Pericardium fibroblast (primary cell): Measurements from ENCODE around the gene PRR20B. TPM values are rescaled to one million over a fixed set of nuclear protein-coding genes. Genes with fewer than 3 reads are reported as not detected.

Source experiments
- total RNA-seq: library from RNA; depleted of rRNA; stranded (reverse); fragments of >200 nt; gene quantifications from 2 replicates; pipeline ENCODE4 v1.2.3, GENCODE V29; 2015

Gene PRR20B
- total RNA-seq: not detected in 2 replicates

GRCh38 chr13:57147188-57147587, at the start of gene PRR20B:
PRR20B (plus strand) TSS chr13:57147488; CDS start chr13:57147875, 387 bp downstream.

DNA sequence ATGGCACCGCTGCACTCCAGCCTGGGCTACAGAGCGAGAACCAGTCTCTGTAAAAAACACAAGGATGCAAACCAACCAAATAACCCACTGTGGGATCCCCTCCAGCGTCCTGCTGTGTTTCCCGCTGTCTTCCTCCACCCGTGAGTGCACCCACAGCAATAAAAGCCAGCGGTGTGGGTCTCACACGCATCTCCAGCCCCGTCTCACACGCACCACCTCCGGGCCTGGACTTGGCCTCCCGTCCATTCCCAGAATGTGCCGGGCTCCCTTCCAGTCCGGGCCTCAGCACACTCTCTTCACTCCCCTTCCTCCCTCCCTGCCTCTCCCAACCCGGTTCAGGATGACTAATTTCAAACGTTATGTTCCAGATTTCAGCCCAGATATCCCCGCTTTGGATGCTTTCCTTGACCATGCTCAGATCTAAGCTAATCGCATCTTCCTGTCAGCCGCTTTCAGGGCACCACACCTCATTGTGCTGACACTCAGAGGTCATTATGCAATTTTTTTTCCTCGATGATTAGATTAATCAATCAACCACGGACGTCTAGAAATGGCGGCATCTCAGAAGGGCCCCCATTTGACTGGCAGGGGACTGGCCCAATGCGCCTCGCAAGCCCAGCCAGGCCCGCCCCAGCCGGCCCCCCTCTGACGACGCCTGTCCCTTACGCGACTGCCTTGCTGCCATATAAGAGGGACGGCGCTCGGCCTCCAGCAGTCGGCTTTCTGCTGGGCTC, 6.9 kb upstream of the PRR20B start, which contains the start of gene PRR20A:
PRR20A (plus strand) TSS at position 684 of the 734 bp plus-strand sequence. CDS start 387 bp downstream, outside the sequence.

DNA sequence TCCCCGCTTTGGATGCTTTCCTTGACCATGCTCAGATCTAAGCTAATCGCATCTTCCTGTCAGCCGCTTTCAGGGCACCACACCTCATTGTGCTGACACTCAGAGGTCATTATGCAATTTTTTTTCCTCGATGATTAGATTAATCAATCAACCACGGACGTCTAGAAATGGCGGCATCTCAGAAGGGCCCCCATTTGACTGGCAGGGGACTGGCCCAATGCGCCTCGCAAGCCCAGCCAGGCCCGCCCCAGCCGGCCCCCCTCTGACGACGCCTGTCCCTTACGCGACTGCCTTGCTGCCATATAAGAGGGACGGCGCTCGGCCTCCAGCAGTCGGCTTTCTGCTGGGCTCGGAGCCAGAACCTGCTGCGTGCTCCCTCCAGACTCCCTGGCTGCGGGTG, 6.5 kb downstream of the PRR20B start, which contains the start of gene PRR20C:
PRR20C (plus strand) TSS at position 301 of the 400 bp plus-strand sequence. CDS start 387 bp downstream, outside the sequence.

DNA sequence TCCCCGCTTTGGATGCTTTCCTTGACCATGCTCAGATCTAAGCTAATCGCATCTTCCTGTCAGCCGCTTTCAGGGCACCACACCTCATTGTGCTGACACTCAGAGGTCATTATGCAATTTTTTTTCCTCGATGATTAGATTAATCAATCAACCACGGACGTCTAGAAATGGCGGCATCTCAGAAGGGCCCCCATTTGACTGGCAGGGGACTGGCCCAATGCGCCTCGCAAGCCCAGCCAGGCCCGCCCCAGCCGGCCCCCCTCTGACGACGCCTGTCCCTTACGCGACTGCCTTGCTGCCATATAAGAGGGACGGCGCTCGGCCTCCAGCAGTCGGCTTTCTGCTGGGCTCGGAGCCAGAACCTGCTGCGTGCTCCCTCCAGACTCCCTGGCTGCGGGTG, 13.0 kb downstream of the PRR20B start, which contains the start of gene PRR20D:
PRR20D (plus strand) TSS at position 301 of the 400 bp plus-strand sequence. CDS start 387 bp downstream, outside the sequence.

DNA sequence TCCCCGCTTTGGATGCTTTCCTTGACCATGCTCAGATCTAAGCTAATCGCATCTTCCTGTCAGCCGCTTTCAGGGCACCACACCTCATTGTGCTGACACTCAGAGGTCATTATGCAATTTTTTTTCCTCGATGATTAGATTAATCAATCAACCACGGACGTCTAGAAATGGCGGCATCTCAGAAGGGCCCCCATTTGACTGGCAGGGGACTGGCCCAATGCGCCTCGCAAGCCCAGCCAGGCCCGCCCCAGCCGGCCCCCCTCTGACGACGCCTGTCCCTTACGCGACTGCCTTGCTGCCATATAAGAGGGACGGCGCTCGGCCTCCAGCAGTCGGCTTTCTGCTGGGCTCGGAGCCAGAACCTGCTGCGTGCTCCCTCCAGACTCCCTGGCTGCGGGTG, 19.6 kb downstream of the PRR20B start, which contains the start of gene PRR20E:
PRR20E (plus strand) TSS at position 301 of the 400 bp plus-strand sequence. CDS start 387 bp downstream, outside the sequence.

Other genes with a start within 250 kb of the PRR20B start
- gene PRR20A, start 6.6 kb upstream of the PRR20B start, total RNA-seq: not detected in 2 replicates
- gene PRR20C, start 6.6 kb downstream of the PRR20B start, total RNA-seq: not detected in 2 replicates
- gene PRR20D, start 13.1 kb downstream of the PRR20B start, total RNA-seq: not detected in 2 replicates
- not detected in 2 replicates for gene PRR20E, start 19.7 kb downstream of the PRR20B start, total RNA-seq